Endothelial cell of umbilical vein (primary cell): ENCODE data around the gene TTC22. TPM values are rescaled to one million over a fixed set of nuclear protein-coding genes. Genes with fewer than 3 reads are reported as not detected.

Source experiments
- BruUV-seq: library from RNA; stranded (reverse); fragments of 400-500 nt; replicated peaks from 2 replicates; lab custom pipeline; 2021; lab: Mats Ljungman, UMichigan
- CTCF ChIA-PET: fragments of 300-600, 350-600 bp; sonication (Branson Sonifier 250); formaldehyde crosslinking; loops from one replicate; lab custom pipeline; 2021; ENCODE audit warnings: antibody characterized with exemption, inconsistent platforms; lab: Charles Lee
- POLR2A ChIA-PET: fragments of 300-600, 350-600 bp; sonication (Branson Sonifier 250); formaldehyde crosslinking; loops from one replicate; lab custom pipeline; 2021; ENCODE audit warnings: antibody characterized with exemption, inconsistent platforms; lab: Charles Lee
- DNase-seq: peaks from one replicate; pipeline ENCODE4 v3.0.0-alpha.2; 2011; ENCODE audit warnings: low read depth, low spot score
- FAIRE-seq: peaks from 2 replicates; lab custom pipeline; 2011; peaks lifted over from hg19 to GRCh38; lab: Jason Lieb, UNC
- H2AFZ ChIP-seq: 2 replicates; pipeline ENCODE4 v1.6.0; 2012; ENCODE audit warnings: low read depth, low read length, control low read depth, inconsistent platforms
- H3K27ac ChIP-seq: 2 replicates; pipeline ENCODE4 v1.5.1; 2011; ENCODE audit warnings: low read depth, mild to moderate bottlenecking, control low read depth, low read length, moderate library complexity; ENCODE audit not compliant: insufficient read depth
- H3K27me3 ChIP-seq, 2 experiments: 2 replicates each; pipeline versions ENCODE4 v1.6.0 to v1.6.1; 2011; ENCODE audit warnings: low read length in 2 of 2, mixed read lengths in 1 of 2; ENCODE audit not compliant: control insufficient read depth in 2 of 2, insufficient read depth in 2 of 2
- H3K36me3 ChIP-seq, 2 experiments: 2 replicates in 1 of 2; 3 replicates in 1 of 2; pipeline ENCODE4 v1.5.1; 2011; ENCODE audit warnings: low read length in 2 of 2, mild to moderate bottlenecking in 1 of 2, moderate library complexity in 1 of 2; ENCODE audit not compliant: control insufficient read depth in 2 of 2, insufficient read depth in 2 of 2; ENCODE audit errors: extremely low read depth in 1 of 2
- H3K4me1 ChIP-seq: 3 replicates; pipeline ENCODE4 v1.5.1; 2011; ENCODE audit warnings: mild to moderate bottlenecking, low read length; ENCODE audit not compliant: control insufficient read depth, insufficient read depth; ENCODE audit errors: extremely low read depth
- H3K4me2 ChIP-seq: 2 replicates; pipeline ENCODE4 v1.6.1; 2011; ENCODE audit warnings: low read length, control low read depth, mixed read lengths; ENCODE audit not compliant: insufficient read depth
- H3K4me3 ChIP-seq, 3 experiments: fragments of 200-600 bp in 1 of 3; sonication (generic), shearing (Covaris generic) in 1 of 3; replicated peaks in 1 of 3; 2 replicates each; pipeline ENCODE4 v1.5.1; 2011 to 2016; ENCODE audit warnings: control low read depth in 3 of 3, low read length in 3 of 3, mild to moderate bottlenecking in 2 of 3, inconsistent platforms in 1 of 3, low read depth in 1 of 3, moderate library complexity in 1 of 3; ENCODE audit not compliant: insufficient read depth in 1 of 3
- H3K79me2 ChIP-seq: 2 replicates; pipeline ENCODE4 v1.6.0; 2012; ENCODE audit warnings: low read length, inconsistent platforms; ENCODE audit not compliant: control insufficient read depth, insufficient read depth
- H3K9ac ChIP-seq: replicated peaks from 2 replicates; pipeline ENCODE3; 2011; ENCODE audit warnings: low read length, control low read depth; ENCODE audit not compliant: insufficient read depth; ENCODE audit errors: extremely low read depth
- H3K9me1 ChIP-seq: replicated peaks from 3 replicates; pipeline ENCODE4 v1.6.0; 2011; ENCODE audit warnings: mild to moderate bottlenecking, low read length; ENCODE audit not compliant: control insufficient read depth, insufficient read depth; ENCODE audit errors: extremely low read depth
- H3K9me3 ChIP-seq: replicated peaks from 2 replicates; pipeline ENCODE4 v1.5.1; 2012; ENCODE audit warnings: low read length, inconsistent platforms; ENCODE audit not compliant: control insufficient read depth, insufficient read depth
- H4K20me1 ChIP-seq: replicated peaks from 2 replicates; pipeline ENCODE3; 2011; ENCODE audit warnings: mild to moderate bottlenecking, low read length; ENCODE audit not compliant: control insufficient read depth, insufficient read depth; ENCODE audit errors: extremely low read depth
- CTCF ChIP-seq, 2 donors: IDR thresholded peaks; 1 replicate in 1 of 2; 2 replicates in 1 of 2; pipeline ENCODE4 v1.5.1; 2011; ENCODE audit warnings: low read length in 2 of 2, mild to moderate bottlenecking in 2 of 2, moderate library complexity in 2 of 2, control low read depth in 1 of 2, inconsistent platforms in 1 of 2, low read depth in 1 of 2; ENCODE audit not compliant: insufficient read depth in 1 of 2; ENCODE audit errors: extremely low read depth in 1 of 2
- EZH2 ChIP-seq: IDR thresholded peaks from 2 replicates; pipeline ENCODE4 v1.6.1; 2012; ENCODE audit warnings: borderline replicate concordance, low read depth, mild to moderate bottlenecking, moderate library complexity, low read length, inconsistent platforms; ENCODE audit not compliant: severe bottlenecking
- FOS ChIP-seq: IDR thresholded peaks from 2 replicates; pipeline ENCODE4 v1.6.1; 2011; ENCODE audit warnings: mild to moderate bottlenecking, low read length, moderate library complexity, borderline replicate concordance; ENCODE audit not compliant: insufficient read depth
- JUN ChIP-seq: IDR thresholded peaks from 2 replicates; pipeline ENCODE4 v1.6.1; 2011; ENCODE audit warnings: borderline replicate concordance, low read depth; ENCODE audit not compliant: insufficient read length, insufficient read depth
- MAX ChIP-seq: IDR thresholded peaks from 2 replicates; pipeline ENCODE4 v1.6.1; 2011; ENCODE audit not compliant: insufficient read depth, insufficient read length
- POLR2AphosphoS5 ChIP-seq: IDR thresholded peaks from 2 replicates; pipeline ENCODE4 v1.6.1; 2012; ENCODE audit warnings: low read depth, mild to moderate bottlenecking, control low read depth, low read length, moderate library complexity; ENCODE audit not compliant: insufficient read depth
- dilution Hi-C: fragments of 300-500 bp; cut with MboI; formaldehyde crosslinking; loops from one replicate; pipeline ENCODE4 v1.15.0; 2019; ENCODE audit warnings: low sequenced_read_pairs; ENCODE audit not compliant: extremely low pct_ligation_motif_present
- intact Hi-C: fragments of 100-400 bp; cut with micrococcal nuclease; formaldehyde crosslinking; loops from one replicate; pipeline ENCODE4 v1.10.0; 2022
- polyA plus RNA-seq, 4 experiments: library from polyadenylated mRNA; depleted of rRNA in 3 of 4; stranded (reverse) in 3 of 4; unstranded in 1 of 4; fragments of >200 nt; gene quantifications; 2 replicates each; pipeline versions ENCODE4 v1.2.1 to v1.2.3, GENCODE V29; 2011 to 2012; ENCODE audit warnings: missing spikeins in 1 of 4
- total RNA-seq: library from RNA; stranded (reverse); gene quantifications from 2 replicates; pipeline ENCODE4 v1.2.3, GENCODE V29; 2021

The TTC22 gene
- total and polyA plus RNA-seq, 2 donors (not counting 3 experiments of a cell fraction or from before 2014, with no cell fraction given): not detected

- peaks cover 13 to 20% of the 10 kb centered on the region in 2 experiments for H3K27me3 ChIP-seq
- CTCF ChIA-PET: no interaction called here
- no peaks in the 10 kb centered on the region for H3K9me1 ChIP-seq
- no peaks in the 10 kb centered on the region for H3K36me3 ChIP-seq
- BruUV-seq: no TSS peak
- H3K4me3 ChIP-seq: no peak overlapping the region
- FAIRE-seq: no peak
- H3K27ac ChIP-seq: no peak overlapping the region
- H3K79me2 ChIP-seq: no peaks in the 10 kb centered on the region
- DNase-seq: no peak
- H3K9ac ChIP-seq: no peak overlapping the region
- no peaks in the 10 kb centered on the region for H3K9me3 ChIP-seq
- no peaks in the 10 kb centered on the region for H3K4me1 ChIP-seq
- H3K4me2 ChIP-seq: no peak overlapping the region
- no peaks in the 10 kb centered on the region for H4K20me1 ChIP-seq
- no peak overlapping the region for H2AFZ ChIP-seq
- dilution Hi-C loops: no loop called here
- TF ChIP-seq FOS: no peak
- TF ChIP-seq CTCF (IDR thresholded peaks at IDR 0.05; ENCODE audit: extremely low read depth in 1 of 2, insufficient read depth in 1 of 2, low read depth in 1 of 2, low read length in 2 of 2): no peak
- TF ChIP-seq MAX: no peak
- TF ChIP-seq POLR2AphosphoS5: no peak
- no peak for TF ChIP-seq EZH2
- POLR2A ChIA-PET: no interaction called here
- intact Hi-C loops: no loop called here
These were observed 14.3 kb downstream of the TTC22 start for GRCh38 chr1:54786778-54787177.

GRCh38 chr1:54784066-54784465 lies 17.1 kb downstream of the TTC22 start:
- peaks cover 26 to 29% of the 10 kb centered on the region in 2 experiments for H3K27me3 ChIP-seq
- CTCF ChIA-PET: no interaction called here
- dilution Hi-C loops: no loop called here

More at GRCh38 chr1:54784066-54784465, 17.1 kb downstream of the TTC22 start:
- no peak for TF ChIP-seq JUN
- TF ChIP-seq FOS: no peak
- Histone ChIP-seq H3K79me2 (no peaks in the 10 kb centered on the region), H3K36me3 (no peaks in the 10 kb centered on the region), H3K9ac (no peak overlapping the region), H3K9me1 (no peaks in the 10 kb centered on the region), H3K4me1 (no peaks in the 10 kb centered on the region), H3K9me3 (no peaks in the 10 kb centered on the region), H4K20me1 (no peaks in the 10 kb centered on the region), H2AFZ (no peak overlapping the region), H3K4me2 (no peak overlapping the region), H3K27ac (no peak overlapping the region), H3K4me3 (no peak overlapping the region)
- POLR2A ChIA-PET: no interaction called here
- DNase-seq (no peak), FAIRE-seq (no peak)
- no TSS peak for BruUV-seq
- intact Hi-C loops: no loop called here
